Activated CD4-positive, CD25-positive, alpha-beta regulatory T cell treated with anti-CD3 and anti-CD28 coated beads, Interleukin-2, amount 50 U/mL, for 16 hours (primary cell): ENCODE measurements around the gene KRT12.
"Not testable (repeated sequence)": the region's sequence is repeated elsewhere in the genome, so short reads cannot be mapped to it uniquely, and the experiment has no call there.

Experiments
- DNase-seq: peaks from one replicate; pipeline ENCODE4 v3.0.0-alpha.2; 2020; ENCODE audit warnings: low read depth, low spot score

KRT12 gene

DNA sequence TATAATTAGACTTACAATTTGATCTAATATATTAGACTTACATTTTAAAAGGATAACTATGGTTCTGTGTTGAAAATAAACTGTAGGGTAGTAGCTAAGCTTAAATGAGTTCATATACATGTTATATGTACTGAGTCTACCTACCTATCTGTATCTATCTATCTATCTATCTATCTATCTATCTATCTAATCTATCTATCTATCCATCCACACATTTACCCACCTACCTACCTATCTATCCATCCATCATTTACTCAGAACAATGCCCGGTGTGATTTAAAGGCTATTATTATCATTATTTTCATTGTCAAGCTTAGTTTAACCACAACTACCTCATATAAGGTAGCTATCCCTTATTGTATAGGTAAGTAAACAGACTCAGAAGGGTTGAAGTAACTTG is 51.6 kb downstream of the KRT12 start:
- DNase-seq = no peak

DNA sequence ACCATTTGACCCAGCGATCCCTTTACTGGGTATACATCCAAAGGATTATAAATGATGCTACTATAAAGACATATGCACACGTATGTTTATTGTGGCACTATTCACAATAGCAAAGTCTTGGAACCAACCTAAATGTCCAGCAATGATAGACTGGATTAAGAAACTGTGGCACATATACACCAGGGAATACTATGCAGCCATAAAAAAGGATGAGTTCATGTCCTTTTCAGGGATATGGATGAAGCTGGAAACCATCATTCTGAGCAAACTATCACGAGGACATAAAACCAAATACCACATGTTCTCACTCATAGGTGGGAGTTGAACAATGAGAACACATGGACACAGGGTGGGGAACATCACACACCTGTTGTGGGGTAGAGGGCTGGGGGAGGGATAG is 52.4 kb downstream of the KRT12 start:
- DNase-seq = not testable (repeated sequence)

DNA sequence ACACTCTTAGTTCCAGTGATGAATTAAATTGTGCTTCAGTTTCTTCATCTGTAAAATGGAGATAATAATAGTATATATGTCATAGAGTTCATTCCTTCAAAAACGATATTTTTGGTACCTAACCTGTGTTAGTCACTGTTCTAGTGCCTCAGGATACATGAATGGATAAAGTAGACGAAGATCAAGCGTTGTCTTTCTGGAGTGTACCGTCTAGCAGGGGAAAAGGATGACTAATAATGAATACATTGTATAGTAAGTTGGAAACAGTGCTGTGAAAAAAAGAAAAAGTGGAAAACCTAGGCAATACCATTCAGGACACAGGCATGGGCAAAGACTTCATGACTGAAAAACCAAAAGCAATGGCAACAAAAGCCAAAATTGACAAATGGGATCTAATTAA is 53.2 kb downstream of the KRT12 start:
- DNase-seq = no peak

GRCh38 chr17:40812639-40813038 is 54.4 kb downstream of the KRT12 start:
- DNase-seq = no peak
